HepG2 (cell line): ENCODE measurements around the gene PHKA2.

Source experiments
- HDAC2 ChIP-seq: sonication (generic); formaldehyde crosslinking; IDR thresholded peaks from 2 replicates; pipeline ENCODE4 v1.4.0; 2020; ENCODE audit warnings: missing genetic modification reagents
- HOXA5 ChIP-seq: sonication (generic); formaldehyde crosslinking; IDR thresholded peaks from 2 replicates; pipeline ENCODE4 v1.4.0; 2020; ENCODE audit warnings: missing genetic modification reagents
- ZNF468 ChIP-seq: sonication (generic); formaldehyde crosslinking; IDR thresholded peaks from 2 replicates; pipeline ENCODE4 v1.8.0; 2022; ENCODE audit warnings: mild to moderate bottlenecking, moderate library complexity, missing genetic modification reagents
- TF ChIP-seq, protein P1 (sequence below): sonication (generic); formaldehyde crosslinking; IDR thresholded peaks from 2 replicates; pipeline ENCODE4 v1.5.0; 2020; ENCODE audit warnings: mild to moderate bottlenecking, missing genetic modification reagents, moderate library complexity
- TF ChIP-seq, protein P2 (sequence below): sonication (generic); formaldehyde crosslinking; IDR thresholded peaks from 2 replicates; pipeline ENCODE4 v1.4.0; 2020; ENCODE audit warnings: missing genetic modification reagents
- TF ChIP-seq, protein P3 (sequence below): sonication (generic); formaldehyde crosslinking; IDR thresholded peaks from 2 replicates; pipeline ENCODE4 v1.5.0; 2020; ENCODE audit warnings: missing genetic modification reagents

DNA sequence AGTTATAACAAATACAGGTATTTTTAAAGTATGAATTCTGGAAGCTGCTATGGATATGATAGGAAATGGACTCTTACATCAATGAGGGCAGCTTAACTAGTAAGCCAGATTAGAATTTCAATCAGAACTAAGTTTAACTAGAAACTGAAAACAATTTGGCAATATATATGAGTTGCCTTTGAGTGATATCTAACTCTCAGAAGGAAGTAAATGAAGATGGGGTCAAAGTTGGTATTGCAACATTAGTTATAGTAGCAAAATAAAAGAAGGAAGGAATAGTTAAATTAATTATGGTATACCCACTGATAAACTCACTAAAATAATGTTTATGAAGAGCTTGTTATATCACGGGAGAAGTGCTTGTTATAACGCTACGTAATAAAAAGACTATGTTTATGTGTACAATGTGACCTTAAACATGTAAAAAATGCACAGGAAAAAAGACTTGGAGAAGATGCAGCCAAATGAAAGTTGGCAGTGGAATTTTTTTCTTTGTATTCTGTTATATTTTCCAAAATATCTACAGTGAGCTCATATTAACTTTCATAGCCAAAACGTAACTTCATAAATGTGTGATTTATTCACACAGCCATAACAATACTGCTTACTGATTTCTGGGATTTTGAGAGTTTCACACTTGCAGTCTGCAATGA lies 34.5 kb downstream of the PHKA2 start:
- TF ChIP-seq HDAC2 (CRISPR knock-in tag) (no peak), HOXA5 (CRISPR knock-in tag) (no peak), ZNF468 (no peak)
- TF ChIP-seq, protein P1, sequence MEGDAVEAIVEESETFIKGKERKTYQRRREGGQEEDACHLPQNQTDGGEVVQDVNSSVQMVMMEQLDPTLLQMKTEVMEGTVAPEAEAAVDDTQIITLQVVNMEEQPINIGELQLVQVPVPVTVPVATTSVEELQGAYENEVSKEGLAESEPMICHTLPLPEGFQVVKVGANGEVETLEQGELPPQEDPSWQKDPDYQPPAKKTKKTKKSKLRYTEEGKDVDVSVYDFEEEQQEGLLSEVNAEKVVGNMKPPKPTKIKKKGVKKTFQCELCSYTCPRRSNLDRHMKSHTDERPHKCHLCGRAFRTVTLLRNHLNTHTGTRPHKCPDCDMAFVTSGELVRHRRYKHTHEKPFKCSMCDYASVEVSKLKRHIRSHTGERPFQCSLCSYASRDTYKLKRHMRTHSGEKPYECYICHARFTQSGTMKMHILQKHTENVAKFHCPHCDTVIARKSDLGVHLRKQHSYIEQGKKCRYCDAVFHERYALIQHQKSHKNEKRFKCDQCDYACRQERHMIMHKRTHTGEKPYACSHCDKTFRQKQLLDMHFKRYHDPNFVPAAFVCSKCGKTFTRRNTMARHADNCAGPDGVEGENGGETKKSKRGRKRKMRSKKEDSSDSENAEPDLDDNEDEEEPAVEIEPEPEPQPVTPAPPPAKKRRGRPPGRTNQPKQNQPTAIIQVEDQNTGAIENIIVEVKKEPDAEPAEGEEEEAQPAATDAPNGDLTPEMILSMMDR, result no peak
- TF ChIP-seq, protein P2, sequence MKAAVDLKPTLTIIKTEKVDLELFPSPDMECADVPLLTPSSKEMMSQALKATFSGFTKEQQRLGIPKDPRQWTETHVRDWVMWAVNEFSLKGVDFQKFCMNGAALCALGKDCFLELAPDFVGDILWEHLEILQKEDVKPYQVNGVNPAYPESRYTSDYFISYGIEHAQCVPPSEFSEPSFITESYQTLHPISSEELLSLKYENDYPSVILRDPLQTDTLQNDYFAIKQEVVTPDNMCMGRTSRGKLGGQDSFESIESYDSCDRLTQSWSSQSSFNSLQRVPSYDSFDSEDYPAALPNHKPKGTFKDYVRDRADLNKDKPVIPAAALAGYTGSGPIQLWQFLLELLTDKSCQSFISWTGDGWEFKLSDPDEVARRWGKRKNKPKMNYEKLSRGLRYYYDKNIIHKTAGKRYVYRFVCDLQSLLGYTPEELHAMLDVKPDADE (CRISPR knock-in tag), result no peak
- TF ChIP-seq, protein P3, sequence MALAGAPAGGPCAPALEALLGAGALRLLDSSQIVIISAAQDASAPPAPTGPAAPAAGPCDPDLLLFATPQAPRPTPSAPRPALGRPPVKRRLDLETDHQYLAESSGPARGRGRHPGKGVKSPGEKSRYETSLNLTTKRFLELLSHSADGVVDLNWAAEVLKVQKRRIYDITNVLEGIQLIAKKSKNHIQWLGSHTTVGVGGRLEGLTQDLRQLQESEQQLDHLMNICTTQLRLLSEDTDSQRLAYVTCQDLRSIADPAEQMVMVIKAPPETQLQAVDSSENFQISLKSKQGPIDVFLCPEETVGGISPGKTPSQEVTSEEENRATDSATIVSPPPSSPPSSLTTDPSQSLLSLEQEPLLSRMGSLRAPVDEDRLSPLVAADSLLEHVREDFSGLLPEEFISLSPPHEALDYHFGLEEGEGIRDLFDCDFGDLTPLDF, result no peak
